SIG-M5 treated with dmso at 0.1 percent for 504 hours (cell line): ENCODE results near the gene SORCS2.

Experiments used
- DNase-seq: peaks from one replicate; lab custom pipeline; 2025; ENCODE audit not compliant: unreplicated experiment; lab: John Stamatoyannopoulos, UW

The SORCS2 gene

DNA sequence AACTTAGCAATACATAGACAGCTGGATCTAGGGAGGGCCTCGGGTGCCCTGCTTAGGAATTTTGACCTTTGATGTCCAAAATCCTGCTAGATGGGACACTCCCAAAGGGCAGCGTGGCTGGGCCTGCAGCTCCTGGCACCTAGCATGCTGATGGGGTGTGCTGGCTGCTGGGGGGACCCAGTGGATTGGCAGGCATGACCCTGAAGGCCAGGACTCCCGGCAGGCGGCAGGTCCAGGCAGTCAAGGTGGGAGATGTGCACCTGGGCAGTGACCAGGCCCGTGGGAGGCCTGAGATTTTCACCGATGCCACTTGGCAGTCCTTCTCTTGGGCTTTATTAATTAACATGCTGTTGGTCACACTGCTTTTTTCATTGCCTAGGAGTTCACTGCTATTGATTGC, 158.1 kb downstream of the SORCS2 start:
- no peak for DNase-seq

DNA sequence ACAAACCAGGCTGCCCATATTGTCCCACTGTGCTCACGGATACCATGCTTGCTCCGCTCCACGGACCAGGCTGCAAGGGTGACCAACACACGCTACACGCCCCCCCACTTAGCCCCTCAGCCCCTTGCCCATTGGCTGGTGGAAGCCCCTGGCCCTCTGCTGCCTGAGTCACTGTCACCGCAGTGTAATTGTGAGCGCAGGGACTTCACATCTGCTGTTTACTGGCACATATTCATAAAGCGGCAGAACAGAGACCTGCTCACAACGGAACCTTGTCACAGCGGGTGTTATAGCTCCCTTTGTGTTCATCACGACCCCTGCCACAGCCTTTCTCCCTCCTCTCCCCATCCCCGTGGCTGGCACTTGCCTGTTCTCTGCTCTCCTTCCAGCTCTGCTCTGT, 158.7 kb downstream of the SORCS2 start:
- no peak for DNase-seq

DNA sequence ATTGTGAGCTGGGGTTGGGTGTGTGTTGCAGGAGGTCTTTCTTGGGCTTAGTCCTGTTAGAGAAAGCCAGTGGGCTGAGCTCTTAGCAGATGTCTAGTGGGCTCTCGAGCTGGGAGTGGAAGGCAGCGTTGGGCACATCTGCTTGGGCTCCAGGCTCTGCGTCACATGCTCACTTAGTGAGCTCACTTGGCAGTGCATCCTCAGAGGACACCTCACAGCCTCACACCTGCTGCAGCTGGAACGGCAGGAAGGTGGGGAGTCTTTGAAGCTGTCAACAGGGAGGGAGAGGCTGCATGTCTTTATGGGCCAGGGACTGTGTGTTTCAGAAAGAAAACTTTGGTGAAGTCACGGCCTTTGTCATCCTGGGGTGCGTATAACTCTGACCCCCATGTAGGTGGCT, 160.1 kb downstream of the SORCS2 start:
- DNase-seq, result no peak

DNA sequence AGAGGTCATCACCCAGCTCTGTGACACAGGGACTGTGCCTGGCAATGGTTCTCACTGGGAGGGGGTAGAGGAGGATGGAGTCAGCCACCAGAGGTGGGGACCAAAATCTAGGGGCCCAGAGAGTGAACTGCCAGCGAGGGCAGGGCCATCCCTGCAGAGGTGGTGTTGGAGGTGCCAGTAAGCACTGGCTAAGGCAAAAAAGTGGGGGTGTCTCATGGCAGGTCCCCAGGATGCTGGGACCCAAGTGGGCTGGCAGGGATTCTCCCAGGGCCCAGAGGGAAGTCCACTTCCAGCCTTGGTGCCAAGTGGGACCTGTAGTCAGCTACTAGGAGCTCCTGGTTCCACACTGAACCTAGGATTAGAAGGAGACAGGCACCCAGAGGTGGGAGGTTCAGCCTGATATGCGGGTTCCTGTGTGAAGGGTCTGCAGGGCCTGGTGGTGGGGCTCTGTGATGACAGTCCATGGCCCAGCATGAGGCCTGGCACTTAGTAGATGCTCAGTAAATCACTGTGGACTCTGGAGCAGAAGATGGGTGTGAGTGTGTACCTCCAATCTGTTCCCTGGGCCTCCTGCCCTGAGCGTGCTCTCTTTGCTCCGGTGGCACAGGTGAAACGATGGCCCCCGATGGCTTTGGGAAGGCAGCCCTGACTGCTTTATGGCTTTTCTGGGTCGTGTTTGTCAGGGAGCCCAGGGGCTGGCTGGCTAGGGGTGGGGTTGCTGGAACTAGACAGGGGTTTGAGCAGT, 160.9 kb downstream of the SORCS2 start:
- DNase-seq, result no peak

DNA sequence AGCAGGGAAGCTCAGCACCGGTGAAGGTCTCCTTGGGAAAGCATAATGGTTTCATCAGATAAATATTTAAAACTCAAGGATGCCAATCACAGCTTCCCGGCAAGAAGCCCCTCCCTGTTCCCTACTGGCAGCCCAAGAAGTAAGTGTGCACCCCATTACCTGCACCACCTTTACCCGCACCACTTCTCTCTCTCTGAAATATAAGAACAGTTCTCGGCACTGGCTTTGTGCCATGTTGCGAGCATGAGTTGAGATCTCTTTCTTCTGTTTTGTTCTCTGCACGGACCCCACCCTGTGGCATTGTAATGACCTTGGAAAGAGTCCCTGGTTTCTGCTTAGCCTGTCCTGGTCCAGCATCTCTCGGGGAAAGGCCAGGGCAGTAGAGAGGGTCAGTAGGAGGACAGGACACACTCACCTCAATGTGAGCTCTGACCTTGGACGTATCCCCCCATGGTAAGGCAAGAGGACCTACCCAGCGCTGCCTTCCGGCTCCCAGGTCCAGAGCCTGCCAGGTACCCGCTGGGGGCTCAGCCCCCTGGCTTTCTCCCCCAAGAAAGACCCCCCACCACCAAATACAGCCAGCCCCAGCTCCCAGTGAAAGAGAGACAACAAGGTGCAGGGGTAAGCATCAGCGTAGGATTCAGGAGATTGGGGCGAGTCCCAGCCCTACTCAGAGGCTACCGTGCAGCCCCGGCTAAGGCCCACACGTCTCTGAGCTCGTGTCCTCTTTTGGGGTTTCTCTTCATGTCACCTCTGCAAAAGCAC, 161.7 kb downstream of the SORCS2 start:
- no peak for DNase-seq

DNA sequence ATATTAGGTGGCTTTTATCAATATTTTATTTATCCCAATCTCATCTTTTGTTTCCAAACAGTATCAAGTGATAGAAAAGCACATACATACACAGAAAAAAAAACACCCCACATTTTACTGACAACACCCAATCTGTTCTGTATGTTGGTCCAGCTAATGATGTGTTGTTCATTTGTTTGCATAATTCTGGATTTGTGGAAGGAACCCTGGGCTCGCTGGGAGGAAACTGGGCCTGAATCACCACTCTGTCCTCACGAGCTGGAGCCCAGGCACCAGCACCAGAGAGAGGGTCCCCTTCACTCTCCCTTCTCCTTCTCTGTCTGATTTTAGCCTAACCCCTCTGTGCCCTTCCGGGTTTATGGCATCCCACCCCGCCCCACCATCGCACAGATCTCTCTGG, 162.6 kb downstream of the SORCS2 start:
- DNase-seq, result no peak

DNA sequence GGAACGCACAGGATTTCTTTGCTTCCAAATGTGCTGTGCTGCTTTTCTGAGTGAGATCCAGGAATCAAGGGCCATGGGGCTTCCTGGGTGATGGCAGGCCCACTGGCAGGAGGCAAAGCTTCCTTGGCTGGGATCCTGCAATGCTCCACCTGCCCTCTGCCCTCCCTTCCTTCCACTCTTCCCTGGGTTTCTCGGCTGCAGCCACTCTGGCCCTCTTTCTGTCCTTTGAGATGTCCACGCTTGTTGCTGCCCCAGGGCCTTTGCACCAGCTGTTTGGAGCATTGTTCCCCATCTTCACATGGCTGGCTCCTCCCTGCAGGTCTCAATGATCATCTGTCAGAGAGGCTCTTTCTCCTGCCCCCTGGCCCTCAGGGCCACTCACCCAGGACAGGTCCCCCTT, 163.5 kb downstream of the SORCS2 start:
- DNase-seq, result no peak

DNA sequence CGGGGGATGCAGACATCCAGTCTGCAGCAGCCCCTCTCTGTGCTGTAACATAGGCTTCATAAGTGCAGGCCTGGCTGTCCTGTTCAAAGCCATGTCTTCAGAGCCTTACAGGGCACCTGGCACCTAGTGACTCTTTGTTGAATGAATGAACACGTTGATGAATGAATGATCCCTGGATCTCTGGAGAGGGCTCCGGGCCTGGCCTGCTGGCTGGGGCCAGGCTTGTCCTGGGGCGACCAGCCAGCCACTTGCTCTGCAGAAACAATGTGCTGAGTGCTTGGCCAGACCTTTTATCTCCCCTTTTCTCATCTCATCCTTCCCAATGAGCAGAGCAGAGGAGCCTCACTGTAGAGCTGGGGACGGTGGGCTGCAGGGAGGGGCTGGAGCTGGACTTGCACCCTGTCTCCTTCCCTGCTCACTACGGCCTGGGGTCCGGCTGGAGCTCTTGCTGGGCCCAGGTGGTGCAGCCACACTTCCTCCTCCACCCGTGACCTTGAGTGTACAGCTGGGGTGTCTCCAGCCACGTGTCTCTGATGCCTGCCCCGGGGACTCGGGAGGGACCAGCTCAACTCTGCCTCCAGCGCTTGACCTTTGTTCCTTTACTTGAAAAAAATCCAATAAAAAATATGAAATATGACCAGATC, 164.5 kb downstream of the SORCS2 start:
- DNase-seq, result no peak

DNA sequence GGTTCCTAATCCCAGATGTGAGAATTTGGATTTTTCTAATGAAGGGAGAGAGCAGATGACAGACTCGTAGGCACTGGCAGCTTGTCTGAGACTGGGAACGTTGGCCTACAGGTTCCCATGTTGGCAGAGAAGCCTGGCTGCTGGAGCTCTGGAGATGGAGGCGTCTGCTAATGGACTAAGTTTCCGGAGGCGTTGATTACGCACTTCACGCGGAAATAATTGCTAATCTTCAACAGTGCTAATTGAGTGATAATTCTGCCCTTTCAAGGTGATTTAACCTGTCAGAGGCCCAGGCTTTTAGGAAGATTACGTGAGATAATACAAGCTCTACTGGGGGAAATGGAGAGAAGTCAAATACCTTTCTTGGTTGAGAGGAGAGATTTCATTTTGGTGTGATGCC, 165.0 kb downstream of the SORCS2 start:
- no peak for DNase-seq

DNA sequence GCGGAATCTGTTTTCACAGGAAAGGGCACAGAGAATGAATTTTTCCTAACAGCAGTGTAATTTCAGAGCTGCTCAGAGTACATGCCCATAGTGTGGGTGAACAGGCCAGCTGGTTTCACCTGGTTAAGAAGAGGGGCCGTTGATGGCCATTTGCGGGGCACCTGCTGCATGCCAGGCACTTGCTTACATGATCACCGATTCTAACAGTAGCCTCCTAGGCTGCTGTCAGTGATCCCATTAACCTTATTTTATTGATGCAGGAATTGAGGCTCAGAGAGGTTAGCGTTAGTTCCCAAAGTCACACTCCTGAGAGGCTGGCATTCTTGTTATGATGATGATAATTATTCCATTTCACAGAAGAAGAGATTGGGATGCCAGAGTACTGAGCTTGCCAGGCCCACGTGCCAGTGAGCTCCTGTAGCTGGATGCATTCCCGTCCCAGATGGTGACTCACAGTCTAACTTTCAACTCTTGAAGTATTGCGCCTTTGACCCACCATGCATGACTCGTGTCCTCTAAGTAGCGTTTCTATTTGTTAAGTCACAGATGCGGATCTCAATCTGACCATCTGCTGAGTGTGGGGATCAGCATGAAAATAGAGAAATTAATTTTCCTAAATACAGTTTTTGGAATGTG, 165.9 kb downstream of the SORCS2 start:
- no peak for DNase-seq

DNA sequence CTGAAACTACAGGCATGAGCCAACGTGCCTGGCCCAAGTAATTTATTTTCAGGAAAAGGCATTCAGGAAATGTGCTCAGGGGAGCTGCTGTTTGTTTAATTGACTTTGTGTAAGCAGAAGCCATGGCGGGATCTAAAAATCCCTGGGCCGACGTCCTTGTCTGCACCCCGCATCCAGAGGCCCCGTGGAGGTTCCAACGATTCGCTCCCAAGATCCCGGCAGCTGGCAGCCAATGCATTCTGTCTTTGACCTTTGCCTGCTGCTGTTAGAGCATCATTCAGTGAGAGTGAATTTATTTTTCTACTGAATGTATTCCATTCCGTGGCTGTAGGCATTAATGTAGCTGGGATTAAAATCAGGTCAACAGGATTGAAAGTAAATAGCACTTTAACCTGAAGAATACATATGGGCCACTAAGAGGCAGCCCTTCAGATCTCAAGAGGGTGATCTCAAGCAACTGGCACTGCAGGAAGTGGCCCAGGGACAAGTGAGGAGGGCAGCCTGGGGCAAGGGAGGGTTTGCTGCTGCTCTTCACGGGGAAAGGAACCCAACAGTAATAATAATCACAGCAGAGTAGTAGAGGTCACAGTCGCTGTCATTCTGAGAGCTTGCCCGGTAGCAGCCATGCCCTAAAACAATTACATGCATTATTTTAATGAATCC, 167.2 kb downstream of the SORCS2 start:
- no peak for DNase-seq

DNA sequence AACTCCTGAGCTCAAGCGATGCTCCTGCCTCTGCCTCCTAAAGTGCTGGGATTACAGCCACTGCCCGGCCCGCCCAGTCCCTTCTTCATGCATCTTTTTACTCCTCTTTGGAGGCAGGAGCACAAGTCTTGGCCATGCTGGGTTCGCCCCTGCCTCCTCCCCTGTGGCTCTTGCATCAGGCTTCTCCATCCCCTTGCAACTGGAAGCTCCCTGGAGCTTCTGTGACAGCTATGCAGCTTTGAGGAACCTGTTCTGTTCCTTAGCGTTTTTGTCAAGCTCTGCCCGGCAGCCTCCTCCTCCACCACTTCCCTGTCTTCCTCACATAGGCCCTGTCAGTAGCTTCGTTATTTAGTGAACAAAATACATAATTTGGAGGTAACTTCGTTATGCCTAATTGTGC, 168.5 kb downstream of the SORCS2 start:
- no peak for DNase-seq

DNA sequence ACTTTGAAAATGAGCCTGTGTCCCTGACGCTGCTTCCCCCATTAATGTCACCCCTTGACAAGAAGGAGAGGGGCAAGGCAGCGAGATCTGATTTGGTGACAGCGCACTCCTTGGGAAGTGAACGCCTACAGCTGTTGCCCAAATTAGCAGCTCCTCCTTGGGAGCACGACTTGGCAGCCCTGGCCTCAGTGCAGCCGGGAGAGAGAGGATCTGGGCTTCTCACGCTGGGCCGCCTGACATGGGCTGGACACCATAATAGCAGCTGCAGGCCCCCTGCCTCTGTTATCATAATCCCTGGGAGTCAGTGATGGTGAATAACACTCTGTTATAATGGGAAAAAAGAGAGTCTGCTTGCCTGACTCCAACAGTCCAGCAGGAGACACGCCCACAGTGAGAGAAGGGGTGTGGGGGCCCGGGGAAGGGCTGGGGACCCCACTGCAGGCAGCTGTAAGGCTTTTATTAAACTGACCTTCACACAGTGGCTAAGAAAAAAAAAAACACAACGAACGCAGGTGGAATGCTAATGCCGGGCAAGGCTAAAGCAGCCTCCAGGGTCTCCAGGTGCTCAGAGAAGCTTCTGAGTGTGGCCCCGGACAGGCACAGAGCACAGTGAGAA, 169.1 kb downstream of the SORCS2 start:
- no peak for DNase-seq

DNA sequence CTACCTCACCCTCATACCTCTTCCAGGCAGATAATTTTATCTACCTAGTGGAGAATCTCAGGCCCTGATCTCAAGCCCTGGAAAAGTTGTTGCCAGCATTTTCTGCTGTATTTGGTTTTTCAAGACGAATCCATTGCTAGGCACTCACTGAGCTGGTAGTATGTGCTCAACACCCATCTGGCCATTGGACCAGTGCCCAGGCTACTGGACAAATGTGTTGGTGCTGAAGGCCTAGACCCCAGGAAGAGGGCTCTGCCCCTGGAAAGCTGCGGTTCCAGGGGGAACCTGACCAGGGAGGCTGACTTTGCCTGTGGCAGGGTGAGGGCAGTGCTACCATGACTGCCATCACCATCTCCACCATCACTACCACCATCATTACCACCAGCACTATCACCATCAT, 170.0 kb downstream of the SORCS2 start:
- no peak for DNase-seq

DNA sequence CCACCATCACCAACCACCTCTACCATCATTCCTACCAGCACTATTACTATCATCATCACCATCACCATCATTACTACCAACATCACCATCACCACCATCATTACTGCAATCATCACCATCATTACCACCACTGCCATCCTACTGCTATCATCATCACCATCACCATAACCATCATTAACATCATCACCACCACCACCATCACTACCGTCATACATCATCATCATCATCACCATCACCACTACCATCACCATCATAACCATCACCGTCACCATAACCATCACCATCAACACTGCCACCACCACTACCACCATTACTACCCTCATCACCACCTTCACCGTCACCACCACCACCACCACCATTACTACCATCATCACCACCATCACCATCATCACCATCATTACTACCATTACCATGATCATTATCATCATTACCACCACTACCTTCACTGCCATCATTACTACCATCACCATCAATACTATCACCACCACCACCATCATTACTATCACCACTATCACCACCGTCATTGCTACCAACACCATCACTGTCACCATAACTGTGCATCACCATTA, 170.6 kb downstream of the SORCS2 start:
- no peak for DNase-seq

DNA sequence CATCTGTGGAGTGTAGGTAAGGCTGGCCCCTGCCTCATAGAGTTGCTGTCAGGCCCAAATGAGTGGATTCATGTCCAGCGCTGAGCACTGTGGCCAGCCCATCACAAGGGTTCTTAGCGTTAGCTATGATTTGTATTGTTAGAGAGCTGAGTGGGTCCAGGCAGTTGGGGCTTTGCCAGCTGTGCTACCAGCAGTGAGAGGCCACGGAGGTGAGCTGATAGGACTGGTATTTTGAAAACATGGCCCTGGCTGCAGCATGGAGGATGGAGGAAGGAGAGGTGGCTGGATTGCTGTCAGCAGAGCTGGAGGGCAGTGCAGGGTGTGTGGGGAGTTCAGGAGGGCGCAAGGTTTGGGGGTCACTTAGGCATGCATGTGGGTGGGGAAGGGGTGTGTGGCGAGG, 172.6 kb downstream of the SORCS2 start:
- no peak for DNase-seq

DNA sequence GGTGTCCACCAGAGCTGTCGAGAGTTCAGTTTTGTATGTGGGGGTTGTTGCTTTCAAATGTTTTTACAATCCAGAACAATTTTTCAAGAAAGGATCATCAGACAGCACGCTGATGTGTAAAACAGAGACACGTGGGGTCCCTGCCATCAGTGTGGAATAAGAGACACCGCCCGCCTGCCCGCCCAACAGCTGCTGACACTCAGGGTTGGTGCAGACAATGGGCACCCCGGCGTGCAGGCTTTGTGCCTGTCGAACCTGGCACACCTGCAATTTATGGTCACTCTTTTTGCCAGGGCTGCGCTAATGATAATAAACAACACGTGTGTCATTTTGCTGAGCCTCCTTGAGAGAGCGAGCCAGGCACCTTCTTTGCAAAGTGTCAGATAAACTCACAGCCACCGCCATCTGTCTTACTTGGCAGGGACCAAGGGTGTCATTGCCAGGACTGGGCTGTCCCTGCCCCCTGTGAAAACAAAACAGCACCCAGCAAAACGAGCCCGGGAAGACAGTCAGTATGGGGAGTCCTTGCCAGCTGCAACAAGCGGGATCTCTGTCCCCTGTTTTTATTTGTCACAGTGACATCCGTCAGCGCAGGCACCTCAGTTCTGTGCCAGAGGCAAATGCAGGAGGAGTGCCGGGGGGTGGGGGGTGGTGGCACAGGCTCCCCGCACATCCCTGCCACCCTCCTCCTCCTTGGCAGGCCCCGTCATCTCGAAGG, 173.3 kb downstream of the SORCS2 start:
- no peak for DNase-seq

DNA sequence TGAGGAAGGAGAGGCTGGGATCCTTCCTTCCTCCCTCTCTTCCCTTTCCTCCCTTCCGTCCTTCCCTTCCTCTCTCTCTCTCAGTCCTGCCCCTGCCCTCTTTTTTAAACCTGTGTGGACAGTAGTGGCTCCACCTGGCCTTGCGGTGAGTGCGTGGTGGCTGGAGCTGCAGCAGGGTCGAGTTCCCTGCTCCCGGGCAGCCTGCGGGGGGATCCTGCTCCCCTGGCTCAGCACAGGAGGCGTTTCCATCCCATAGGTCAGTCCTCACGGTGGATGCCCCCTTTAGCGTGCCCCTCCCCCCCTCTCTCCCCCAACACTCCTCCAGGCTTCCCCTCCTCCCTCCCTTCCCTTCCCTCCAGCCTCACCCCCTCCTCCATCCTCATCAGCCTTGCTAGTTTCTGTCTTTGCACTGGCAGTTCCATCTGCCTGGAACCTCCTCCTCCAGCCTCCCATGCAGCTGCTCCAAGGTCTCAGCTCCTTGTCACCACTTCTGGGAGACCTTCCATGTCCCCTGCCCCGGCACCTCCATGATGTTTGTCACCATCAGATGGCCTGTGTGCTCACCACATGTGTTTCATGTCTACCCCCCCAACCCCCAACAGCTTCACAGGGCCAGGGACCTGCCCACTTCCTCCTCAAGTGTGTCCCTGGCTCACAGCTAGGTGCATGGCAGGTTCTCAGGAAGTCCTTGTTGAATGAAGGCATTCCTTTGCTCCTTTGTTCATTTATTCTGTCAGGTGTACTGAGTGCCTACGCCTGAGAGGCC, 174.0 kb downstream of the SORCS2 start:
- no peak for DNase-seq

DNA sequence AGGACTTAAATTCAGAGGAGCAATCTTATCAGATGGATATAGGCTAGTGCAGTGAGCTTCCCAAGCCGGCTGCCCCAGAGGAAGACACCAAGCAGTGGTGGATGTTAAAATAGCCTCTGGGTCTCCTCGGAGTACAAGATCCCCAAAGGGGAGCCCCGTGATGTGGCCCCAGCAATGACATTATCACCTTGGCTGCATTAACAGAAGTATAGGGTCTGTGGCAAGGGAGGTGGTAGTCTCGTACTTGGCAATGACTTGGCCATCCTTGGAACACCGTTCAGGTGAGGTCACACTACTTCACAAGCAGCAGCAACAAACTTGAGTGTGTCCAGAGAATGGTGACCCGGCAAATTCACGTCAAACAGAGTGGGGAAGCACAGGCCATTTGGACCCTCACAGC, 174.6 kb downstream of the SORCS2 start:
- no peak for DNase-seq
